ENCODE measurements around the gene LZTR1. TPM values are rescaled to one million over a fixed set of nuclear protein-coding genes. Genes with fewer than 3 reads are reported as not detected.

Gene LZTR1
- polyA plus RNA-seq, 1 of the 3 experiments (the other 2 are of a cell fraction) = 37.7 TPM

GRCh38 chr22:20995329-20996030 lies 13.4 kb downstream of the LZTR1 start:
- Histone ChIP-seq H3K9ac (no peak overlapping the region), H3F3A (replicated peaks; ENCODE audit: insufficient read depth) (peaks cover 7% of the 10 kb centered on the region), H3K27me3 (ENCODE audit: insufficient read depth) (no peaks in the 10 kb centered on the region), H3K9me2 (no peaks in the 10 kb centered on the region), H3K27ac (ENCODE audit: low read depth in 2 of 2, low read length in 1 of 2) (no peak overlapping the region), H3K4me1 (ENCODE audit: control insufficient read depth in 1 of 2, insufficient read depth in 2 of 2, low read depth in 1 of 2, low read length in 1 of 2) (peaks cover 7 to 15% of the 10 kb centered on the region in 2 experiments; a peak in 3 of 4 replicates), H2AFZ (ENCODE audit: low read depth) (no peak overlapping the region), H3K79me2 (ENCODE audit: insufficient read depth) (peaks cover 11% of the 10 kb centered on the region), H3K36me3 (replicated peaks in 1 of 2; ENCODE audit: control insufficient read depth in 1 of 2, insufficient read depth in 2 of 2, low read length in 1 of 2) (peaks cover 6 to 70% of the 10 kb centered on the region in 2 experiments), H3K9me3 (no peaks in the 10 kb centered on the region), H3K4me2 (no peak overlapping the region), H3K4me3 (ENCODE audit: low read depth in 2 of 2, low read length in 1 of 2) (no peak overlapping the region), H4K20me1 (ENCODE audit: insufficient read depth) (0 out of 2 replicates have a peak, but pooled peaks cover 5% of the 10 kb centered on the region)
- no peak for DNase-seq
- TF ChIP-seq SIN3A (IDR thresholded peaks at IDR 0.05; ENCODE audit: borderline replicate concordance, low read depth, low read length) (no peak), CHD2 (IDR thresholded peaks at IDR 0.05; ENCODE audit: low read length, partially characterized antibody) (no peak), EZH2phosphoT487 (IDR thresholded peaks at IDR 0.05; ENCODE audit: borderline replicate concordance, low read depth) (no peak), GATA2 (CRISPR knock-in tag; IDR thresholded peaks at IDR 0.05) (no peak), CTCF (IDR thresholded peaks at IDR 0.05) (no peak), RXRA (IDR thresholded peaks at IDR 0.05; ENCODE audit: borderline replicate concordance, low read depth) (no peak), TEAD4 (IDR thresholded peaks at IDR 0.05; ENCODE audit: borderline replicate concordance, insufficient read depth) (no peak), USF2 (IDR thresholded peaks at IDR 0.05; ENCODE audit: borderline replicate concordance, low read depth, low read length) (no peak), FOXM1 (IDR thresholded peaks at IDR 0.05; ENCODE audit: low read depth) (no peak), YY1 (IDR thresholded peaks at IDR 0.05; ENCODE audit: low read depth) (no peak), MEF2A (IDR thresholded peaks at IDR 0.05; ENCODE audit: borderline replicate concordance, low read depth) (no peak)
- ChIA-PET POLR2A (no interaction called here), CTCF (interaction anchor here (0.9 kb wide), 1 partner anchor 109 kb away, joined by 3 read pairs; no protein-coding TSS in a partner anchor)
- WGBS (ENCODE audit: low lambda C conversion rate) = 95% methylated on average over 7 of the region's 23 CpGs

GRCh38 chr22:20996031-20996410 lies 13.9 kb downstream of the LZTR1 start:
- Histone ChIP-seq H3K9me3 (no peaks in the 10 kb centered on the region), H2AFZ (ENCODE audit: low read depth) (no peak overlapping the region), H3K36me3 (replicated peaks in 1 of 2; ENCODE audit: control insufficient read depth in 1 of 2, insufficient read depth in 2 of 2, low read length in 1 of 2) (peaks cover 7 to 64% of the 10 kb centered on the region in 2 experiments), H3K27ac (ENCODE audit: low read depth in 2 of 2, low read length in 1 of 2) (no peak overlapping the region), H3K79me2 (ENCODE audit: insufficient read depth) (peaks cover 16% of the 10 kb centered on the region), H4K20me1 (ENCODE audit: insufficient read depth) (0 out of 2 replicates have a peak, but pooled peaks cover 5% of the 10 kb centered on the region), H3K4me2 (no peak overlapping the region), H3F3A (replicated peaks; ENCODE audit: insufficient read depth) (peaks cover 7% of the 10 kb centered on the region), H3K27me3 (ENCODE audit: insufficient read depth) (no peaks in the 10 kb centered on the region), H3K4me3 (ENCODE audit: low read depth in 2 of 2, low read length in 1 of 2) (no peak overlapping the region), H3K4me1 (ENCODE audit: control insufficient read depth in 1 of 2, insufficient read depth in 2 of 2, low read depth in 1 of 2, low read length in 1 of 2) (peaks cover 12 to 21% of the 10 kb centered on the region in 2 experiments; a peak in 3 of 4 replicates), H3K9me2 (no peaks in the 10 kb centered on the region), H3K9ac (no peak overlapping the region)
- no peak for DNase-seq
- ChIA-PET POLR2A (interaction anchor here (1.4 kb wide), 1 partner anchor 19 kb away, joined by 3 read pairs; the partner anchor contains the start of gene P2RX6), CTCF (no interaction called here)
- TF ChIP-seq NRF1 (IDR thresholded peaks at IDR 0.05; ENCODE audit: low read depth, low read length) (no peak), TAF1 (IDR thresholded peaks at IDR 0.05; ENCODE audit: borderline replicate concordance, low read depth, low read length) (no peak), NFIC (IDR thresholded peaks at IDR 0.05; ENCODE audit: borderline replicate concordance) (no peak), YY1 (IDR thresholded peaks at IDR 0.05; ENCODE audit: low read depth) (no peak), MEF2A (IDR thresholded peaks at IDR 0.05; ENCODE audit: borderline replicate concordance, low read depth) (no peak), PBX3 (IDR thresholded peaks at IDR 0.05) (no peak), GATA2 (CRISPR knock-in tag; IDR thresholded peaks at IDR 0.05) (no peak)
- WGBS (ENCODE audit: low lambda C conversion rate) = 100% methylated on average over 1 of the region's 10 CpGs

Data from SK-N-SH (cell line).